HEK293 (cell line): Measurements from ENCODE around the gene UNC93B1.

Experiments
- BCL11A ChIP-seq: fragments of 450-650 bp; formaldehyde crosslinking; IDR thresholded peaks from 2 replicates; pipeline ENCODE4 v1.5.1; 2016; ENCODE audit warnings: low read depth, missing biosample characterization, missing genetic modification characterization
- KLF8 ChIP-seq: fragments of 450-650 bp; formaldehyde crosslinking; IDR thresholded peaks from 2 replicates; pipeline ENCODE4 v1.5.1; 2016; ENCODE audit warnings: missing biosample characterization, missing genetic modification characterization
- ZNF121 ChIP-seq: fragments of 450-650 bp; formaldehyde crosslinking; IDR thresholded peaks from 2 replicates; pipeline ENCODE4 v1.5.1; 2016; ENCODE audit warnings: missing biosample characterization, missing genetic modification characterization
- TF ChIP-seq, protein P1 (sequence below): fragments of 450-650 bp; formaldehyde crosslinking; IDR thresholded peaks from 2 replicates; pipeline ENCODE4 v1.5.1; 2016; ENCODE audit warnings: missing biosample characterization, missing genetic modification characterization
- TF ChIP-seq, protein P2 (sequence below): fragments of 450-650 bp; formaldehyde crosslinking; IDR thresholded peaks from 2 replicates; pipeline ENCODE4 v1.5.1; 2016; ENCODE audit warnings: missing biosample characterization, missing genetic modification characterization

DNA sequence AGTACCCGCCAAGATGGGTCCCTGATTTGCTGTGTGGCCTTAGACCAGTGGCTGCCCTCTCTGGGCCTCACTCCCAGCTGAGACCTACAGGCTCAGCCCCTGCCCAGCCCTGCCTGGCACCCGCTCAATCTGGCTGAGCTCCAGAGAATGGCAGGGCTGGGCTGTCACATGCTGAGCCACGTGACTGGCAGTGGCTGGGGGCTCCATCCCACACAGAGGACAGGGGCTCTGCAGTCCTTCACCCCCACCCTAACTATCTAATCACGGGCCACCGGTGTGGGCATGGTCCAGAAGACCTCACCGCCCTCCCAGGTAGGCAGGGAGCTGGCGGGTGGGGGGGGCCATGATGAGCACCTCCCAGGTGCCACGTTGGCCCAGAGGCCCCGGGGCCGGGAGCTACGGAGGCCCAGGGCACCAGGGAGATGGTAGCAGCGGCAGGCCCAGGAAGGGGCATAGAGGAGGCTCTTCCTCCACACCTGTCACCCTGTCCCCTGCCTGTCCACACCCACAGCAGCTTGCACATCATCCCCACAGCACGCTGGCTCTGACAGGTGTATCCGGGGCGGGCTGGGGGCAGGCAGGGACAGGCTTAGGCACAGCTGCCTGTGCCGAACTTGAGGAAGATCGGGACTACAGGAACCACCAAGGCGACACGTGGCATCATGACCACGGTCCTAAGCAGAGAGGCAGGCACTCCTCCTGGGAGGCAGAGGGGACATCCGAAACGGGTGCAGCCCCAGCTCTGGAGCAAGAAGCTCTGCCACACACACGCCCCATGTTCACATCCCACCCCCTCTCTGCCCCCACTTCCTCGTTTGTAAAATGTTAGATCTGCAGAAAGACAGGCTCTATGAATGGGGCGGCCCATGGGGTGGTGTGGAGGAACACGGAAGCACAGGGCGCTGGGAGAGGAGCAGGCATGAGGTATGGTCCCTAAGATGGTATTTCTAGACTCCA is 4.8 kb upstream of the UNC93B1 start:
- TF ChIP-seq, protein P1, sequence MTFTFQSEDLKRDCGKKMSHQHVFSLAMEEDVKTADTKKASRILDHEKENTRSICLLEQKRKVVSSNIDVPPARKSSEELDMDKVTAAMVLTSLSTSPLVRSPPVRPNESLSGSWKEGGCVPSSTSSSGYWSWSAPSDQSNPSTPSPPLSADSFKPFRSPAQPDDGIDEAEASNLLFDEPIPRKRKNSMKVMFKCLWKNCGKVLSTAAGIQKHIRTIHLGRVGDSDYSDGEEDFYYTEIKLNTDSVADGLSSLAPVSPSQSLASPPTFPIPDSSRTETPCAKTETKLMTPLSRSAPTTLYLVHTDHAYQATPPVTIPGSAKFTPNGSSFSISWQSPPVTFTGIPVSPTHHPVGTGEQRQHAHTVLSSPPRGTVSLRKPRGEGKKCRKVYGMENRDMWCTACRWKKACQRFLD (tag by site-specific recombination), result no peak
- TF ChIP-seq, protein P2, sequence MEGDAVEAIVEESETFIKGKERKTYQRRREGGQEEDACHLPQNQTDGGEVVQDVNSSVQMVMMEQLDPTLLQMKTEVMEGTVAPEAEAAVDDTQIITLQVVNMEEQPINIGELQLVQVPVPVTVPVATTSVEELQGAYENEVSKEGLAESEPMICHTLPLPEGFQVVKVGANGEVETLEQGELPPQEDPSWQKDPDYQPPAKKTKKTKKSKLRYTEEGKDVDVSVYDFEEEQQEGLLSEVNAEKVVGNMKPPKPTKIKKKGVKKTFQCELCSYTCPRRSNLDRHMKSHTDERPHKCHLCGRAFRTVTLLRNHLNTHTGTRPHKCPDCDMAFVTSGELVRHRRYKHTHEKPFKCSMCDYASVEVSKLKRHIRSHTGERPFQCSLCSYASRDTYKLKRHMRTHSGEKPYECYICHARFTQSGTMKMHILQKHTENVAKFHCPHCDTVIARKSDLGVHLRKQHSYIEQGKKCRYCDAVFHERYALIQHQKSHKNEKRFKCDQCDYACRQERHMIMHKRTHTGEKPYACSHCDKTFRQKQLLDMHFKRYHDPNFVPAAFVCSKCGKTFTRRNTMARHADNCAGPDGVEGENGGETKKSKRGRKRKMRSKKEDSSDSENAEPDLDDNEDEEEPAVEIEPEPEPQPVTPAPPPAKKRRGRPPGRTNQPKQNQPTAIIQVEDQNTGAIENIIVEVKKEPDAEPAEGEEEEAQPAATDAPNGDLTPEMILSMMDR (tag by site-specific recombination), result no peak
- TF ChIP-seq KLF8 (tag by site-specific recombination), result no peak
- no peak for TF ChIP-seq ZNF121
- no peak for TF ChIP-seq BCL11A (tag by site-specific recombination)
